C4-2B (cell line): ENCODE results near the gene TBPL1.

Experiments used
- H3K27ac ChIP-seq: fragments of 450-650 bp; 2 replicates; pipeline ENCODE4 v1.5.1; 2017
- CTCF ChIP-seq: fragments of 450-650 bp; conservative IDR thresholded peaks from 2 replicates; pipeline ENCODE4 v1.5.1; 2017; ENCODE audit warnings: mild to moderate bottlenecking
- ZFX ChIP-seq: fragments of 450-650 bp; IDR thresholded peaks from 2 replicates; pipeline ENCODE4 v1.6.1; 2017

The TBPL1 gene

GRCh38 chr6:133955582-133956415 is 2.8 kb downstream of the TBPL1 start:
- H3K27ac ChIP-seq = no peak overlapping the region
- TF ChIP-seq CTCF (no peak), ZFX (no peak)

DNA sequence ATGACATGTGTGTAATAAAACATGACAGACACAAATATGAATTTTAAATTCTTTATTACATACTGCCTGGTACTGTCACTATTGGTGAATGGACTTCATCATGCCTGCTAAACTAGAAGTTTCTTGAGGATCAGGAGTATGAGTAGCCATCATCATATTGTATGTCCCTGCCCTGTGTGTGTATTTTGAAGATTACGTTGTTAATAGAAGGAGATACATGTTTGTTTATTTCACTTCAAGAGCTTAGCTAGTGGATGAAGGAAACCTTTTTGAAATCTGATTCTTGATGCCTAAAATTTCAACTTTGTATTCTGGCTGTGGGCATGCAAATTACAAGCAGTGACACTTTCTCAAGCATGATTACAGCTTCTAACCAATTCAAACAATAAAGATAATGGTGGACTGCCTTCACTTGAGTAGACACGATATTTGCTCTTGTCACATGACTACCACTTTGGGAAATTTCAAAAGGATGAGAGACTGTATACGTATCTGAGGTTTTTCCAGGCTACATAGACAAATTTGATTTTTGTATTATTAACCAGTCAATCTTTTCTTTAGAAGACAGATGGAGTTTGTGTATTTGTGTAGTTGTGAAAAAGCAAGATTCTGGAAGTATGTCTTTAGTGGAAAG is 3.5 kb downstream of the TBPL1 start:
- TF ChIP-seq ZFX (no peak), CTCF (no peak)
- H3K27ac ChIP-seq = no peak overlapping the region

- no peak overlapping the region for H3K27ac ChIP-seq
These were observed 4.2 kb downstream of the TBPL1 start for GRCh38 chr6:133957227-133957626.

GRCh38 chr6:133957780-133958242 is 4.8 kb downstream of the TBPL1 start:
- H3K27ac ChIP-seq = no peak overlapping the region
- TF ChIP-seq ZFX (no peak), CTCF (no peak)

More at GRCh38 chr6:133957227-133957626, 4.2 kb downstream of the TBPL1 start:
- no peak for TF ChIP-seq ZFX

DNA sequence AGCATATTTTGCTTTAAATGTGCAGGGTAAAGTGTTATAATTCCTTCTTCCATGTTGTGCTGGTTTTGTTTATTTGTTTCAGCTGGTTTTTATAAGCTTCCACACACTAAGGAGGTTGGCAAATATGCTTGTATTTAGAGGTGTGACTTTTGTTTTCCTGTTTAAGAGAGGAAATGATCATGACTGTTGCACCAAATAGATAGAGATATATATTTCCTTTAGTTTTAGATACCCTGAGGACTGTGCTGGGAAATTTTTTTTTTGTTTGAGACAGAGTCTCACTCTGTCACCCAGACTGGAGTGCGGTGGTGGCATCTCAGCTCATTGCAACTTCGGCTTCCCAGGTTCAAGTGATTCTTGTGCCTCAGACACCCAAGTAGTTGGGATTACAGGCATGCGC is 5.8 kb downstream of the TBPL1 start:
- TF ChIP-seq ZFX (no peak), CTCF (no peak)
- H3K27ac ChIP-seq = no peak overlapping the region

DNA sequence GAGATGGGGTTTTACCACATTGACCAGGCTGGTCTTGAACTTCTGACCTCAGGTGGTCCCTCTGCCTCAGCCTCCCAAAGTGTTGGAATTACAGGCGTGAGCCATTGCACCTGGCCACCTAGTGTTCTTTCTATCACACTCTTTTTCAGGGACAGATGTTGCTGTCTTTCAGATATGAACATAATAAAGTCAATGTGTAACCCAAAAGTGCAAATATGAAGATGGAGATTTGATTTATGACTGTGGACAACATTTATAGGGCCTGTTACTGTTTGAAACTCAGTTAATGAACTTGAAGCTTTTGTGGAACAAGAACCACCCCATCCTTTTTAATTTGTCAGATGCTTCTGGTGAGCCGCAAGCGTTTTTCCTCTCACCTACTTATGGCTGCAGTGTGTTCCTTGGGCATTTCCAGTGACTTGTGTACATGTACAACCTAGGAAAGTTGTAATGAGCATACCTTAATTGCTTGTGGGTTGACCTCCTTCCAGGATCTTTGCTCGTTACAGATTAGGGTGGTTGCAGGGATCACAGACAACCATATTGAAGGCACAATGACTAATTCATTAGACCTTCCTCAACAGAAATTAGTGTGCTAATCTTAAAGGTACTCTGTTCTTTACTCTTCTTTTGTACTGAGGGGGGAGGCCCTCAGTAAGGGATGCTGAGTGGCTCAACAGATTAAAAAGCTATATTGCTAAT is 6.8 kb downstream of the TBPL1 start:
- TF ChIP-seq CTCF (no peak), ZFX (no peak)
- no peak overlapping the region for H3K27ac ChIP-seq

GRCh38 chr6:133961831-133962230 is 8.8 kb downstream of the TBPL1 start:
- H3K27ac ChIP-seq = no peak overlapping the region
- TF ChIP-seq CTCF (no peak), ZFX (no peak)
